Stimulated activated naive CD8-positive, alpha-beta T cell treated with anti-CD3 and anti-CD28 coated beads, Interleukin-15, Interleukin-2, amounts not matched to agents 100 ng/mL and 50 ng/mL, for 24 hours (primary cell): ENCODE results near the gene PRICKLE3.
"Not testable (repeated sequence)": the region's sequence is repeated elsewhere in the genome, so short reads cannot be mapped to it uniquely, and the experiment has no call there.

Experiments used
- H3K27ac Mint-ChIP-seq: one replicate; pipeline ENCODE4 v1.8.0; 2021; ENCODE audit warnings: mild to moderate bottlenecking, mixed read lengths
- H3K27me3 Mint-ChIP-seq: one replicate; pipeline ENCODE4 v1.8.0; 2021; ENCODE audit warnings: mixed read lengths
- H3K36me3 Mint-ChIP-seq: one replicate; pipeline ENCODE4 v1.8.0; 2021; ENCODE audit warnings: low read depth, mixed read lengths
- H3K4me1 Mint-ChIP-seq: one replicate; pipeline ENCODE4 v1.8.0; 2021; ENCODE audit warnings: low read depth, mixed read lengths
- H3K4me3 Mint-ChIP-seq: one replicate; pipeline ENCODE4 v1.8.0; 2021; ENCODE audit warnings: mild to moderate bottlenecking, mixed read lengths
- H3K9me3 Mint-ChIP-seq: one replicate; pipeline ENCODE4 v1.8.0; 2021; ENCODE audit warnings: mixed read lengths

The PRICKLE3 gene

DNA sequence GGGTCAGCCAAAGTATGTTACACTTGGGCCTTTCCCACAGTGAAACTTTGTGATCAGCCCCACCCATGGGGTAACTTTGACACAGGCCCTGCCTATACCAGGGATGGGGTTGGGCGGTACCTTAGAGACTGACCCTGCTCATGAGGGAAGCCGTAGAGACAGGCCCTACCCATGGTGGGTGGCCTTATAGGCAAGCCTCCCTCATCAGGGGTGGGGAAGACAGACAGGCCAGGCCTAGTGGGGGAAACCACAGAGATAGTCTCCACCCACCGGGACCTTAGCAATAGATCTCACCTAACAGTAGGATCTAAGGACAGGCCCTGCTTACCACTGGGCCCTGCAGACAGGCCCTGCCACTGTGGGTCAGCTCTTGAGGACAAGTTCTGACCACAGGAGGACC, 7.6 kb downstream of the PRICKLE3 start:
- Mint-ChIP-seq H3K4me1 (peaks cover 13% of the 10 kb centered on the region), H3K27me3 (no peaks in the 10 kb centered on the region), H3K4me3 (no peak overlapping the region), H3K36me3 (peaks cover 37% of the 10 kb centered on the region), H3K9me3 (no peaks in the 10 kb centered on the region), H3K27ac (no peak overlapping the region)

DNA sequence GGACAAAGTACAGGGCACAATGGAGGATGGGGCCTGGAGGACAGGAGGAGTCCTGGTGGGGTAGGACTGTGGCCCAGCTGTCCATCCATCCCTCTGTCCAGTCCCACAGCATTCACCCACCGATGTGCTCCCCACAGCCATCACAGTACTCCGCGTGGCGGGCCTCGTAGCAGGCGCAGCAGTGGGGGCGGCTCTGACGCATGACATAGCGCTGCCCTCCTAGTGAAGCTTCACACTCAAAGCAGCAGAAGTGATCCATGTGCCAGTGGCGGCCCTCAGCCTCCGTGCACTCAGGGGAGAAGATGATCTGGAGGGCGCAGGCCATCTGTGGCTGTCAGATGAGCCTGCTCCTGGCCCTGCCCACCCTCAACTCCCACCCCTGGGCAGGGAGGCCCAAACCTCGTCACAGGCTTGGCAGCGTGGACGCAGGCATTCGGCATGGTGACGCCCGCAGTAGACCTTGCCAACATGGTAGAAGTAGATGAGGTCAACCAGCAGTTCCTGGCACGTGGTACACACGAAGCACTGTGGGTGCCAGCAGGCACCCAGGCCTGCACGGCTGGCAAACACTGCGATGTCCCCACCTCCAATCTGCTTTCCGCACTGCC, 8.2 kb downstream of the PRICKLE3 start:
- Mint-ChIP-seq H3K27me3 (no peaks in the 10 kb centered on the region), H3K36me3 (peaks cover 42% of the 10 kb centered on the region), H3K4me3 (no peak overlapping the region), H3K27ac (no peak overlapping the region), H3K4me1 (peaks cover 18% of the 10 kb centered on the region), H3K9me3 (no peaks in the 10 kb centered on the region)

DNA sequence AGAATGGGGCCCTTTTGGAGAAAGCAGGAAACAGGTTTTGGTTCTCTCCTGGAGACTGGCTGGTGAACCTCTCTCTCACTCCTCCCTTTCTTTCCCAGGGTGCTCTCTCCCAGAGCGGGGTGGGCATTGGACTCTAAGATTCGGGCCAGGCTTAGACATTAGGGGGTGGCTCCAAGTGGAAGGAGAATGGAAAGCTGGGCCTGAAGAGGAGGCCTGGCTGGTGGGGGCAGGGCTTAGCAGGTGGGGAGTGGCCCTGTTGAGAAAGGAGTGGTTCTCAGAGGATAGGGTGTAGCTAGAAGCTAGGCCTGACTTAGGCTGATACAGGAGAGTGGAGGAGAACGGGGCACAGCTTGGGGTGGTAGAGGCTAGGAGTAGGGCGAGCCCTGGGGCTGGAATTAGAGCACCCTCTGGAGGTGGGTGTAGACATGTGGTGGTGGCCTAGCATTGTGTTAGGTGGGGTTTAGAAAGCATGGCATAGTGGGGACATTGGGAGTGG, 8.8 kb downstream of the PRICKLE3 start:
- peaks cover 22% of the 10 kb centered on the region for H3K4me1 Mint-ChIP-seq
- peaks cover 43% of the 10 kb centered on the region for H3K36me3 Mint-ChIP-seq
- no peaks in the 10 kb centered on the region for H3K9me3 Mint-ChIP-seq
- H3K4me3 Mint-ChIP-seq: no peak overlapping the region
- H3K27me3 Mint-ChIP-seq: no peaks in the 10 kb centered on the region
- H3K27ac Mint-ChIP-seq: peak overlapping the region; percentile 67

DNA sequence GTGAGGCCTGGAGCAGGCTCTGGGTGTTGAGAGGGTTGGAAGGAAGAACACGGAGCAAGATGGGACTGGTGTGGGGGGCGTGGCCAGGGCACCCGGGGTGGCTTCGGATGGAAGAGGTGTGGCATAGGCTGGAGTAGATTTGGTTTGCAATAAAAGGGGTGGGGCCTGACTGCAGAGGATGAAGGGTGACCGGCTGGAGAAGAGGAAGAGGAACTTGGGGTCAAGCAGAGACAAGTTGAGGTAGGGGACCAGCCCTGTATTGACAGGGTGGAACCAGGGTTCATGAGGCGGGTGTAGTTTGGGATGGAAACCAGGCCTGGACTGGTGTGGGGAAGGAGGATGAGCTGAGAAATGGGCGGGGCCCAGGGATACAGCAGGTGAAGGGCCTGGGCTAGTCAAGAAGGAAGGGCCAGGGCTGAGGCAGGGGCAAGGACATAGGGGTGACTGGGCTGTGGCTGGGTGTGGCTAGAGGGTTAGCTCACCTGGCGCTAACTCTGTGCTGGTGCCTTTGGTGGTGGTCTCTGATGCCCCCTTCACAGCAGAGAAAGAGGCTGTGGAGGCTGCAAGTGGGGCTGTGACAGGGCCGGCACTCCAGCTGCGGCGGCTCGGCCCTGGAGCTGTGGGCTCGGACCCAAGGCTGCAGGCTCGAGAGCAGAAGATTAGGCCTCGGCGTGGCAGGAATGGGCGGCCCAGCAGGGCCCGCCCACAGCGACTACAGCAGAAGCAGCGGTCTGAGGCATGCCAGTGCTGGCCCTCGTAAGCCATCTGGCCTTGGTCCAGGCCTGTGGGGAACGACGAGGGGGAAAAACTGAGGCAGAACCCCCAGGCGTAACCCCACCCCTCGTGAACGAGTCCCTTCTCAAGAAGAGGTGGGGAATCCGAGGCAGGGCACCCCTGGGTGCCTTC, 9.5 kb downstream of the PRICKLE3 start:
- H3K36me3 Mint-ChIP-seq: peaks cover 39% of the 10 kb centered on the region
- peak overlapping the region; percentile 55 for H3K27ac Mint-ChIP-seq
- peaks cover 24% of the 10 kb centered on the region for H3K4me1 Mint-ChIP-seq
- no peaks in the 10 kb centered on the region for H3K27me3 Mint-ChIP-seq
- H3K4me3 Mint-ChIP-seq: no peak overlapping the region
- no peaks in the 10 kb centered on the region for H3K9me3 Mint-ChIP-seq

DNA sequence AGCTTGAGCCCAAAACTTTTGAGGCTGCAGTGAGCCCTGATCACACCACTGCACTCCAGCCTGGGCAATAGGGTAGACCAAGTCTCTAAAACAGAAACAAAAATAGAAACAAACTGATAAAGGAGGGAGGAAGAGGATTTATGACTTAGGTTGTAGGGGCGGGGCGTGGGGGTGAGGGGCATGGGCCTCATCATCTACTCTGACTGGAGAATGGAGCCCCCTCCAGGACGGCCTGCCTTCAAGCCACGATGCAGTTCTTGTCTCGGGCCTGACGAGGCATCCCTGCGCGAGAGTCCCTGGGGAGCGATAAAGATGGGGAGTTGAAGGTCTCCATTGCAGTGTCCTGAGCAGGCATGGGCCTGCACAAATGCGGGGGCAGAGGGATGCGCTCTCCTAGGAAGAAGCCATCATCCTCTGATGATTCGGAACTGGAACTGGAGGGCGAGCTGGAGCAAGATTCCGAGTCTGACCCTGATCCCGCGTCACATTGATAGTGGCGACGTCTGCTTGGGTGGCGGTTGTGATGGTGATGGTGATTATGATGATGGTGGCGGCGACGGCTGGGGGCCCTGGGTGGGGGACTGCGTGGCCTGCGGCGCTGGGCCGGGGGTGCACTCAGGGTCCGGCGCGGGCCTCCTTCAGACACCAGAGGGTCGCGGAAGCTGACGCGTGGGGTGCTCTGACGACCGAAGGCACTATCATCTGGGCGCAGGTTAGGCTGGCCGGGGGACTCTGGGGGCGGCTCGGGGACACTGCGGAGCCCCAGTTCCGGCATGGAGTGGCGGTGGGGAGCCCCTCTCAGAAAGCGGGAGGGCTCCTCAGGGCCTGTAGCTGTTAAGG, 10.5 kb downstream of the PRICKLE3 start:
- no peaks in the 10 kb centered on the region for H3K9me3 Mint-ChIP-seq
- peaks cover 24% of the 10 kb centered on the region for H3K4me1 Mint-ChIP-seq
- H3K4me3 Mint-ChIP-seq: no peak overlapping the region
- peaks cover 36% of the 10 kb centered on the region for H3K36me3 Mint-ChIP-seq
- H3K27ac Mint-ChIP-seq: no peak overlapping the region
- no peaks in the 10 kb centered on the region for H3K27me3 Mint-ChIP-seq

DNA sequence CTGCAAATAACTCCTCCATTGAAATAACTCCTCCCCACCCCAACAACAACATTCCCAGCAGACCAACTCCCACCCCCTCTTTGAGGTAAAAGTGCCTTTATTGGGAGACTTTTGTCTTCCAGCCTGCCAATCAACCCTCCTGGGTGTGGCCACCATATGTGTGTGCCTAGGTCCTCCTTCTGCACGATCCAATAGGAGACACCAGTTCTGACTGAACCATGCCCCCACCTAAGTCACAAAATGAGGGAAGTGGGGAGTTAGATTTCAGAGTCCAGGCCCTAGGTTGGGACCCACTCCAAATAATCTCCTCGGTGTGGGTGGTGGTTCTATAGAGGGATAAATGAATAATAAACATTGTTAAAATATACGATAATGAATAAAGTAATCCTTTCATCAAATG, 11.4 kb downstream of the PRICKLE3 start:
- H3K27ac Mint-ChIP-seq: no peak overlapping the region
- peaks cover 30% of the 10 kb centered on the region for H3K36me3 Mint-ChIP-seq
- H3K9me3 Mint-ChIP-seq: no peaks in the 10 kb centered on the region
- H3K4me1 Mint-ChIP-seq: peaks cover 24% of the 10 kb centered on the region
- no peaks in the 10 kb centered on the region for H3K27me3 Mint-ChIP-seq
- peak overlapping the region; percentile 17 for H3K4me3 Mint-ChIP-seq

DNA sequence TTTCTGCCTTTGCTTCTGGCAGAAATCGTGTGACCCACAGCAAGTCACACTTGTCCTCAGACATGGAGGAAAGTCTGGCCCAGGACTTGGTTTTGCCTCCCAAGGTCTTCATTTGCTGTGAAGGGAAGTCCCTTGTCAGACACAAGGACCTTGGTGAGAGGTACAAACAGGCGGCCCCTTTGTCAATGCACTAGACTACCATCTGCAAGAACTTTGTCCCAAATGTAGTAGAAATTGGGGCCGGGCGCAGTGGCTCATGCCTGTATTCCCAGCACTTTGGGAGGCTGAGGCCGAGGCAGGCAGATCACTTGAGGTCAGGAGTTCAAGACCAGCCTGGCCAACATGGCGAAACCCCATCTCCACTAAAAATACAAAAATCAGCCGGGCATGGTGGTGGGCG, 12.6 kb downstream of the PRICKLE3 start:
- Mint-ChIP-seq H3K4me1 (peaks cover 31% of the 10 kb centered on the region), H3K4me3 (peak overlapping the region; percentile 89), H3K36me3 (peaks cover 30% of the 10 kb centered on the region), H3K27ac (peak overlapping the region; percentile 21)
- not testable (repeated sequence) for H3K27me3 Mint-ChIP-seq, H3K9me3 Mint-ChIP-seq

DNA sequence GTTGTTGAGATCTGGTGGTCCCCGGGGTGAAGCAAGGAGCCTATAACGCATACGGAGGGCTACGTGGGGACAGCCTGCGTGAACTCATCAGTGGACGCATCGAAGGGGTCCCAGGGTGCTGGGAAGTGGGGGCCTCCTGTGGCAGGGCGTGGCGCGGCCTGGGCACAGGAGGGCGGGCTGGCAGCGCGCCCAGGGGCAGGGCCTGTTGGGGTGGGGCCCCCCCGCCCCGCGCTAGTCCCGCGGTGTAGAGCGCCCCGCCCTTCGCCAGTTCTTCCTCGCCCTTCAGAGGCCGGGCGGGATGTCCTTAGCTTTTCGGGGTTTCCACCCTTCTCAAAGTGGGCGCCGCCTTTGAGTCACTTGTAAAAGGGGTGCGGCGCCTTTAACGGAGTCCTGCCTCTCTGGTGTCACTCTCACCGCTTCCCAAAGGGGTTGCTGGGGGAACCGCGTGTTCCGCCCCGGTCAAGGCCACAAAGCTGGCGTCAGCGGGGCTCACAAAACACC, 13.8 kb downstream of the PRICKLE3 start:
- no peaks in the 10 kb centered on the region for H3K27me3 Mint-ChIP-seq
- H3K4me3 Mint-ChIP-seq: peak overlapping the region; percentile 89
- H3K9me3 Mint-ChIP-seq: no peaks in the 10 kb centered on the region
- H3K27ac Mint-ChIP-seq: peak overlapping the region; percentile 93
- H3K4me1 Mint-ChIP-seq: peaks cover 42% of the 10 kb centered on the region
- peaks cover 27% of the 10 kb centered on the region for H3K36me3 Mint-ChIP-seq

DNA sequence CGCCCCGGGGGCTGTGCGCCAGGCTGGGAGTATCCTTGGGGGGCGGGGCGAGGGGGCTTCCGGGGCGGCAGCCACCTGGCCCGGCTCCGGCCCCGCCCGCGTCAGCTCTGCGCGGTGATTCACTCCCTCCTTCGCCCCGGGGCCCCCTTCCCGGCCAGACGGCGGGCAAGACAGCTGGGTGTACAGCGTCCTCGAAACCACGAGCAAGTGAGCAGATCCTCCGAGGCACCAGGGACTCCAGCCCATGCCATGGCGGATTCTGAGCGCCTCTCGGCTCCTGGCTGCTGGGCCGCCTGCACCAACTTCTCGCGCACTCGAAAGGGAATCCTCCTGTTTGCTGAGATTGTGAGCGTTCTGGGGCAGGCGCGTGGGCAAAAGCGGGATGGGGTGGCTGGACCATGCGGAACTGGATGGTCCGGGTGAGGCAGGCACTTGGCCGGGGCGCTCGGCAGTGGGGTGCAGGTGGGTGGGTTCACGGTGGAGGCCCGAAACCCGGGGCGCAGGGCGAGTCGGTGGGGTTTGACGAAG, 14.4 kb downstream of the PRICKLE3 start, which contains the start of gene PLP2:
TSS of gene PLP2 (plus strand) at position 147 of the 528 bp plus-strand sequence. CDS start at position 250, 103 bp downstream.
- Mint-ChIP-seq H3K27me3 (no peaks in the 10 kb centered on the region), H3K9me3 (no peaks in the 10 kb centered on the region), H3K4me3 (peak within 1 kb of the TSS; percentile 89), H3K4me1 (peaks cover 45% of the 10 kb centered on the region), H3K27ac (peak within 1 kb of the TSS; percentile 93), H3K36me3 (peaks cover 27% of the 10 kb centered on the region)

DNA sequence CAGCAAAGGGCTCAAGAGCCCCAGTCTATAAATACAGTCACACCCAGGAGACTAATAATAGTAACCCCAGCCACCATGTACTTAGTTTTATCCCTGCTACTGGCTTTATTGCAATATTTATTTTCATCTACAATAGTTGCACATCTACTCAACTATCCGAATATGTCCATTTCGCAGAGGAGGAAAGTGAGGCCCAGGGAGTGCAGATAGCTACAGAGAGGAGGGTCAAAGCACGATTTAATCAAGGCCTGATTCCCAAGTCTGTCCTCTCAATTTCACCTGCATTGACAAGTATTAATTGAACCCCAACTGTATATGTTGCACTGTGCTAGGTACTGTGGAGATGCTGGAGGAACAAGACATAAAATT, 18.4 kb downstream of the PRICKLE3 start:
- Mint-ChIP-seq H3K4me1 (peaks cover 39% of the 10 kb centered on the region), H3K27ac (peak overlapping the region; percentile 97), H3K4me3 (peak overlapping the region; percentile 89), H3K27me3 (no peaks in the 10 kb centered on the region), H3K36me3 (peaks cover 2% of the 10 kb centered on the region), H3K9me3 (no peaks in the 10 kb centered on the region)

DNA sequence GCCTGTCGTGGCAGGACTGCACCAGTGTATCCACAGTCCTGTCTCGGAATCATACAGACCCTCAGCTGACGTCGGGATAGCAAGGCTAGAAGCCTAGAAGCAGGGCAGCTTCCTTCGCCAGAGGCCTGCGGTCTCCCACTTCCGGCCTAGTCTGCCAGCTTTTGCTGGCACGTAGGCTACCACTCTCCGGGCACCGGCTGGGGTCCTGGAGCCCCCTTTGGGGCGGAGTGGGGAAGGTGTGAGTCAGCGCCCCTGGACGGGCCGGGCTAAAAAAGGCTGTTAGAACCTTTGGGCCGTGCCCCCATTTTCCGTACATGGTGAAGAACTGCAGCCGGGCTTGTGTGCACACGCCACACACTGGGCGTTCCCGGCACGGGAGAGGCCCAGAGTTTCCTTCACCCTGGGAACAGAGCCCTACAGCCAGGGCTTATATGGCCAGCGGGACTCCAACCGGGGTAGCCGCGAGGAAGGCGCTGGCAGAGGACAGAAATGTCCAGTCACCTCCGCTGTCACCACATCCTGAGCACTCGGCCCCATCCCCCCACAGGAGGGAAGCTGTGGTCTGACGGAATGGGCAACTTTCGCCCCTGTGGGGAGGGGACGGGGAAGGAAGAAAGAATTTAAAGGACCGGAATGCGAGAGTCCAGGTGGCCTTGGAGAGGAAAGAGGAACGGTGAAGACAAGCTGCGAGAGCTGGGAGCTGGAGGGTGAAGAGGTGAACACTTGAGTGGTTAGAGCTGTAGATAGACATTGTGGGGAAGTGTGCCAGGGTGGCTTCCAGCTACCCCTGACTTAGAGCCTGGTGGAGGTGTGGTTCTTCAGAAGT, 19.0 kb downstream of the PRICKLE3 start:
- Mint-ChIP-seq H3K27ac (peak overlapping the region; percentile 97), H3K27me3 (no peaks in the 10 kb centered on the region), H3K4me3 (peak overlapping the region; percentile 89), H3K36me3 (no peaks in the 10 kb centered on the region), H3K9me3 (no peaks in the 10 kb centered on the region), H3K4me1 (peaks cover 37% of the 10 kb centered on the region)

DNA sequence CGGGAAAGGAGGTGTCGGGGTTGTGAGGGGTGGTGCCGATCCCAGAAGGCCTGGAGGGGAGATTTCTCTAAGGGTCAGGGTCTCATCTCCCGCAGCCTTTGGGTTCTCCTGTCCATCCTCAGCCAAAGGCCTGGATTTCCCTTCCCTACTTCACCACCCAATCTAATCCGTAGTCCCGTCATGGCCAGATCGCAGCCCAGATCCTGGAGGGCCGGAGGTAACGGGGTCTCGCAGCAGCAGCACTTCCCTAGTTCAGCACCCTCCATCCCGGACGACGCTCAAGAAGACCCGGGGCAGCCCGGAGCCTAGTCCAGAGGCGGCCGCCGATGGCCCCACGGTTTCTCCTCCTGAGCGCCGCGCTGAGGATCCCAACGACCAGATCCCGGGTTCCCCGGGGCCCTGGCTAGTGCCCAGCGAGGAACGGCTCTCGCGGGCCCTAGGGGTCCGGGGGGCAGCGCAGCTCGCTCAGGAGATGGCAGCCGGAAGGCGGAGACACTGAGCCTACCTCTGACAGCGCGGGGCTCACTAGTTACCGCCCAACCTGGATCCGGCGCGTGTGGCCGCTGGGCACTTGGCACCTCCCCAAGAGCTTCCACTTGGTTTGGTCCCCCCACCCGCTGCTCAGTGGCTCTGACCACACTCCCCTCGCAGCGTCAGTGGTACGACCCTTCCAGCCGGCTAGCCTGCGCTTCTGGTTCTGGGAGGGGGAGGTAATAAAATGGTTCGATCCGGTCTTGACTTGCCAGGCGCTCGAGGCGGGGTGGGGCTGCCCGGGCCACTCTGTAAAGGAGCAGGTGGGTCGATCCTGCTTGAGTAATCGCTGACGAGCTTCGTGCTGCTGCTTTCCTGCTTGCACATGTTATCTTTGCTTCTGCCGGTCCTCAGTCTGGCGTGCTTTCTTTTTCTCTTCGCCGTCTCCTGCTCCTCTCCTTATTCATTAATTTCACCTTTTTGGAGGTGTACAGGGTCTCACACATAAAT, 20.0 kb downstream of the PRICKLE3 start:
- Mint-ChIP-seq H3K27me3 (no peaks in the 10 kb centered on the region), H3K4me1 (peaks cover 34% of the 10 kb centered on the region), H3K9me3 (no peaks in the 10 kb centered on the region), H3K27ac (peak overlapping the region; percentile 97), H3K36me3 (no peaks in the 10 kb centered on the region), H3K4me3 (peak overlapping the region; percentile 89)
